ENCODE measurements around the gene SPATA19.

DNA sequence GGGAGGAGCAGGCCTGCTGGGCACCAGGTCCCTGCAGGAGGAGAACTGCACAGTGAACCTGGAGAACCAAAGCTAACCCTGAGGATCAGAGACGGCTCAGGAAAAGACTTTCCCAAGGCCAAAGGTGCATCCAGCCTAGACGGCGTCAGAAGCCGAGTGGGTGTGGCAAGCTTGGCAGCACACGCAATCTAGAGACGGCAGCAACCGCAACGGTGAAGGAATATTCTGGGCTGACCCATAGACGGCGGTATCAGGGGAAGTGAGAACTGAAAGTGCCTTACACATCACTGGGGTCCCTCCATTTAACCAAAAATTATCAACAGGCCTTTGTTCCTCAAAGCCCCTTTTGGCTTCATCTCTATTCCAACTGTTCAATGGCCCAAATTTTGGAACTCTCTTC is 26.2 kb downstream of the SPATA19 start:
- TF ChIP-seq POLR2A (IDR thresholded peaks at IDR 0.05) = no peak
- no peak for TF ChIP-seq CTCF (IDR thresholded peaks at IDR 0.05)
